AG04449 (cell line): ENCODE data around the gene SH3RF1.

Source experiments
- CTCF ChIA-PET: fragments of 350-600 bp; formaldehyde crosslinking; extraction: SDS; loops from one replicate; lab custom pipeline; 2021; ENCODE audit warnings: antibody characterized with exemption; lab: Yijun Ruan, JAX
- POLR2A ChIA-PET: fragments of 400-600, 350-600 bp; formaldehyde crosslinking; extraction: SDS; loops from one replicate; lab custom pipeline; 2020; ENCODE audit warnings: antibody characterized with exemption, inconsistent platforms; lab: Yijun Ruan, JAX
- DNase-seq: peaks from one replicate; pipeline ENCODE4 v3.0.0-alpha.2; 2010; ENCODE audit warnings: low read depth, low spot score
- H3K4me3 ChIP-seq: 2 replicates; pipeline ENCODE4 v1.5.1; 2011; ENCODE audit warnings: low read depth, mild to moderate bottlenecking, control low read depth, low read length
- TF ChIP-seq, protein P1 (sequence below): IDR thresholded peaks from one replicate; pipeline ENCODE4 v1.5.1; 2011; ENCODE audit warnings: mild to moderate bottlenecking, moderate library complexity, low read length, control low read depth, inconsistent platforms; ENCODE audit not compliant: insufficient read depth; ENCODE audit errors: missing control alignments

Gene SH3RF1

DNA sequence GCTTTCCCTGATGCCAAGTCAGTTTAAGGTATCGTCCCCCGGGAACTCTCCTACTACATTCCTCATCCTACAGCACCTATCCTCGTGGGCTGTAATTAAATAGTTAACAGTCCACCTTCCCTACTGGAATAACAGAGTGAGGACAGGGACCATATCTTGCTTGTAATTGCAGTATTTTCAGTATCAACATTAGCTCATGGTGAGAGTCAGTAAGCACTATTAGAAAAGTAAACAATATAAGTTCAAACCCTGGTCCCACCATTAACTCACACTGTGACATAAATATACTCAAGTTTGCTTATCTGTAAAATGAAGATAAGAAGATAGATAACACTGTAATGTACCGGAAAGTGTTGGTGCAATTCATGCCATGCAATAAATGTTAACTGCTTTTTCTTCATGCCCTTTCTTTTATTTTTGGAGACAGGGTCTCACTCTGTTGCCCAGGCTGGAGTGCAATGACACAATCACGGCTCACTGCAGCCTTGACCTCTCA is 61.3 kb downstream of the SH3RF1 start:
- ChIA-PET CTCF (no interaction called here), POLR2A (no interaction called here)
- TF ChIP-seq, protein P1, sequence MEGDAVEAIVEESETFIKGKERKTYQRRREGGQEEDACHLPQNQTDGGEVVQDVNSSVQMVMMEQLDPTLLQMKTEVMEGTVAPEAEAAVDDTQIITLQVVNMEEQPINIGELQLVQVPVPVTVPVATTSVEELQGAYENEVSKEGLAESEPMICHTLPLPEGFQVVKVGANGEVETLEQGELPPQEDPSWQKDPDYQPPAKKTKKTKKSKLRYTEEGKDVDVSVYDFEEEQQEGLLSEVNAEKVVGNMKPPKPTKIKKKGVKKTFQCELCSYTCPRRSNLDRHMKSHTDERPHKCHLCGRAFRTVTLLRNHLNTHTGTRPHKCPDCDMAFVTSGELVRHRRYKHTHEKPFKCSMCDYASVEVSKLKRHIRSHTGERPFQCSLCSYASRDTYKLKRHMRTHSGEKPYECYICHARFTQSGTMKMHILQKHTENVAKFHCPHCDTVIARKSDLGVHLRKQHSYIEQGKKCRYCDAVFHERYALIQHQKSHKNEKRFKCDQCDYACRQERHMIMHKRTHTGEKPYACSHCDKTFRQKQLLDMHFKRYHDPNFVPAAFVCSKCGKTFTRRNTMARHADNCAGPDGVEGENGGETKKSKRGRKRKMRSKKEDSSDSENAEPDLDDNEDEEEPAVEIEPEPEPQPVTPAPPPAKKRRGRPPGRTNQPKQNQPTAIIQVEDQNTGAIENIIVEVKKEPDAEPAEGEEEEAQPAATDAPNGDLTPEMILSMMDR, result no peak
- no peak overlapping the region for H3K4me3 ChIP-seq
- DNase-seq, result no peak

DNA sequence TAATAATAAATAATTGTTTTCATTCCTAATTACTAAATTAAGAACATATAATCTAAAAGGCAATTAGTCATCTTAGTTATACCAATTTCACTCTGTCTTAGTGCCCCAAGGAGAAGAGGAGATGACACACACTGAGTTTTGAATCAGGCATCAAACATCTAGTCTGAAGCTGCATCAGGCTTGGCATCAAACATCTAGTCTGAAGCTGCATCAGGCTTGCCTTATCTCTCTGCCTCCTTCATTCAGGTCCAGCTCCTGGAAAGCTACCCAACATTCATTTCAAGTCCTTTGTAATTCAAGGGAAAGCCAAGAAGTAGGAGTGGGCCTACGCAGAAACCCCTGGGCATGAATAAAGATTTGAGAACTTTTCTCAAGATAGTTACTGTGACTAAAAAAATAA is 62.2 kb downstream of the SH3RF1 start:
- ChIA-PET CTCF (no interaction called here), POLR2A (interaction anchor here (0.7 kb wide), 1 partner anchor 25 kb away, joined by 3 read pairs; no protein-coding TSS in a partner anchor)
- no peak overlapping the region for H3K4me3 ChIP-seq
- no peak for DNase-seq
- TF ChIP-seq, protein P1, result no peak

DNA sequence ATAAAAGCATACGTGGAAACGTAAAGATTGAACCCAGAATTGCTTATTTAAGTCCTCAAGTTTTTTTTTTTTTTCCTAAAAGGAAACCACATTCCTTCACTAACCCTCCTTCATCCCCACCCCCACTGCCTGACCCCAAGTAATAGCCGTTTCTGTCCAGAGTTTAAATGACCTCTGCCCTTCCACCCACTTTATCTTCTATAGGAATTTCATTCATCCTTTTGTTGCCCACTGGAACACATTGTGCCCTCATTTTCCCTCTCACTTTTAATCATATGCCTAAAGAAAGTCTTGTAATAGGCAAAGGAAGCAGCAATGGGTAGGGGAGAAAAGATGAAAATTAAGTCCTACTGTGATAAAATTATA is 62.7 kb downstream of the SH3RF1 start:
- TF ChIP-seq, protein P1, result no peak
- ChIA-PET CTCF (no interaction called here), POLR2A (no interaction called here)

DNA sequence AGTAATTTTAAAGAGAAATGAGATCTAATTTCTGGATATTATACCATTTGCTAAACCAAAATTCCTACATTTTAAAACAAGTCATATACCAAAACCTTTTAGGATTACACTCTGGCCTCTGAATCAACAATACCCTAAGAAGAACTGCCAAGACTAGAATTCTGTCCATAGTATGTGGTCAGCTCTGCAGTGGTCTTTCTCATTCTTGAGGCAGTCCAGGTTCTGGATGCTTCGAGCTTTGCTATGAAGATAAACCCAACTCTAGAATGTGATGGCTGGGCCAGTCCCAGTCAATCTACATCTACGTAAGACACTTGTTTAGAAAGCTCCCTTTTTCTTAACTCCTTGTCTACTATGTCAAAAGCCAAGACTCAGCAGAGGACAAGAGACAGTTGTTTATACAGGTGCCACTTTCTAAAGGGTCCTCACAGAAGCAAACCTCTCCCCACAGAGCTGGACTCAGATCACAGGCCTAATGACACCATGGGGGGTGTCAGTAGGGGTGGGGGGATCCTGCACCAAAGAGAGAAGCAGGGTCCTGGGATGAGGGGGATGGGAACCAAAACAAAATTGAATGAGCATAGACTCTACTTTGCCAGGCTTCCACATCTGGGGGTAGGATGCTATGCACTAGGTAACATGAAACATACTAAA is 63.2 kb downstream of the SH3RF1 start:
- ChIA-PET POLR2A (no interaction called here), CTCF (interaction anchor here (0.7 kb wide), 1 partner anchor 278 kb away, joined by 5 read pairs; no protein-coding TSS in a partner anchor)
- DNase-seq, result no peak
- TF ChIP-seq, protein P1, result no peak
- H3K4me3 ChIP-seq, result no peak overlapping the region

More for the DNA sequence above, 62.7 kb downstream of the SH3RF1 start:
- no peak overlapping the region for H3K4me3 ChIP-seq
- no peak for DNase-seq

DNA sequence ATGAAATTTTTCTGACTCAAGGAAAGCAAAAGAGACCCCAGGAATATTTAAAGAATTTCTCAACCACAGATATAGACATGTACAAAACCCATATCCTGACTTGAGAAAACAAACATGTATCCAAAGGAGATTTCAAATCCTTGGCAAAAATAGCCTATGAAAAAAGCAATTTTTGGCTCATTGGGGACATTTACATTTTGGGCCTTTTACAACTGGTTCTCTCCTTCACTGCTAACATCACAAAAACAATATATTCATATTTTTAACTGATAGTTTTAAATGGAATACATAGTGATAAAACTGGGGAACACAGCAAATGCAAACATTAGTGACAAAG is 65.0 kb downstream of the SH3RF1 start:
- DNase-seq, result no peak
- TF ChIP-seq, protein P1, result no peak
- POLR2A ChIA-PET, result no interaction called here
- H3K4me3 ChIP-seq, result no peak overlapping the region
- CTCF ChIA-PET, result no interaction called here

DNA sequence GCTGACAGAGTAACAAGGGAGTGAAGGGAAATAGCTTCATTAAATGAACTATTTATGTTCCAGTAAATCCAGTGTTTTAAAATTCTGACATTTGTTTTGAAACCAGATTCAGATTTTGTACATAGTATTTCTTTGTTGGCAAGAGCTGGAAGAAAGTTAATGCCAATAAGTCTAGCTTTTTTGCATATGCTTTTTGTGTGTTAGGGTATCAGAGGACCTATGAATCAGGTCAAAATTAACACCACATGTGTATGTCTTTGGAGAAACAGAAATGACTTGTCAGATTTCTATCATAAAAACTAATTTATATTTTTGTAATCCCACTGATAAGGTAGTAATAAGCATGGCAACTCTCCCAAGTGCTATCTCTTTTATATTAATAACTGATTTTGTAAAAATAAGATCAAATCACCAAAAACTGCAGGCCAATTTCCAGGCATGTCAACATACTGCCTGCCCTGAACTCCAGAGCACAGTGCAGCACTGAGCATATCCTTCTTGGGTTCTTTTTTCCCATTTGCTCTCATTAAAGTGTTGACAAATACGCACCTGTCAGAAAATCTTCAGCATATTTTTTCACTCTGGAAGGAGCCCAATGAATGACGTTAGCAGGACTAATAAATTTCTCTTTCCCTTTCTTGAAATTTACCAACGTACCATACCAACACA is 65.5 kb downstream of the SH3RF1 start:
- POLR2A ChIA-PET, result no interaction called here
- TF ChIP-seq, protein P1, result no peak
- CTCF ChIA-PET, result interaction anchor here (1.2 kb wide), 1 partner anchor 21 kb away, joined by 3 read pairs; no protein-coding TSS in a partner anchor

More for the DNA sequence above, 65.5 kb downstream of the SH3RF1 start:
- DNase-seq, result no peak
- no peak overlapping the region for H3K4me3 ChIP-seq
